RPMI7951 (cell line): ENCODE measurements around the gene OTUD5. TPM values are rescaled to one million over a fixed set of nuclear protein-coding genes. Genes with fewer than 3 reads are reported as not detected.

Experiments used
- DNase-seq: peaks from one replicate; pipeline ENCODE4 v3.0.0-alpha.2; 2012; ENCODE audit warnings: low read depth
- total RNA-seq: library from RNA; depleted of rRNA; stranded (reverse); fragments of >200 nt; shearing (Covaris generic); gene quantifications from 2 replicates; pipeline ENCODE4 v1.2.3, GENCODE V29; 2014

Gene OTUD5
- total RNA-seq, 1 experiment from 2014 or later, result 28.7 TPM

DNA sequence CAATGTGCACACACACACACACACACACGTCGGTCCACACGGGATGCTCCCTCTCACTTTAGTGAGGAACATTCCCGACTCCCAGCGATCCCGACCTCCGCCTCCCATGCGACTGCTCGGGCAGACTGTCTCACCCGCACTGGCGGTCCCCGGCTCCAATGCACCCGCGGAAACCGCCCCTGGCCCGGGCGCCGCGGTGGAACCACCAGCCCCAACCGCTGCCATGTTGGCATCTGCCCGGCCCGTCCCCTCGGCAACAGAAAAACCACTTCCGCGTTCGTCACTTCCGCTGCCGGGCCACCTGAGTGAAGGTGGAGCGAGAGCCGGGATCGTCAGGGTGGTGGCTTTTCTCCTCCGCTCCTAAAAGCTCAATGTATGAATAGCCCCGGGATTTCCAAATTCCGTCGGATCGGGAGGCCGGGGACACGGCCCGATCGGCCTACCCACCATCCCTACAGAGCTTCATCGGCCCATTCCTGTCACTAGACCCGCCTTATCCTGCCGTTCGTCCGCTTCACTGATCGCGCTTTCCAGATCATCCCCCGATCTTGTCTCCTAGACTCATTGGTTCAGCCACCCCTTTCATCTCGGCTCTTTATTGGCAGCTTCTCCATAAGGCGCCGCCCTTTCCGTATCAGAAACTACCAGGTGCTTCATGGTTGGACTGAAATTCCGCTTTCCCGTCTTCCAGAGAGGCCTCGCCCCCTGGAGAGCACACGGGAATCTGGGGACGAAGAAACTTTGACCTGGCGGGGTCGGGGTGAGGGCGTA lies 45.8 kb downstream of the OTUD5 start, which contains the start of gene SLC35A2:
SLC35A2 (minus strand) TSS at position 235 of the 771 bp plus-strand sequence; CDS start at position 225, 10 bp downstream.
- peak; percentile 73 for DNase-seq

- peak; percentile 41 for DNase-seq
Measured at GRCh38 chrX:48910926-48911411, 46.4 kb downstream of the OTUD5 start.

DNA sequence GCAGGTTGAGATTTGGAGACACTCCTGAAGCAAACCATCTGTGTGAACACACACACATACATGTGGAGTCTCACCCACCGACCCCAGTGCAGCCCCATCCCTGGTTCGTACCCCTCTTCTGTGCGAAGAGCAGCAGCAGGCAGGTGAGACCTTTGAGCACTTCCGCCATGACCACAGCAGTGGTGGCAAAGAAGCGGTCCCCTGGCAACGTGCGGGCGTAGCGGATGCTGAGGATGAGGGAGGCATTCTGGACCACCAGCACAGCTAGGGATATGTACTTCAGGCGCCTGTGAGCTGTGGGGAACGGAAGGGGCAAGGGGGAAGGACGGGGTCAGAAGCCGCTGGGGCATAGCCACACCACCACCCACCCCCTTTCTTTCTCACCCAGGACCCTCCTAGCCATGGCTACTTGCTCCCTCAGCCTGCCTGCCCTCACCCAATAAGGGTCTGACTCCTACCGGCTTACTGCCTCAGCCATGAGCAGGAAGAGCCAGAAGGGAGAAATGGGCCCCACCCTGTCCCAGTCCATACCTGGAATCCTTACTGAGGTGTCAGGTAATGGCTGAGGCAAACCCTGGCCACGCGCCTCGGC lies 47.6 kb downstream of the OTUD5 start:
- no peak for DNase-seq

GRCh38 chrX:48908600-48908999 lies 48.8 kb downstream of the OTUD5 start:
- no peak for DNase-seq

GRCh38 chrX:48905090-48905790 lies 52.2 kb downstream of the OTUD5 start:
- no peak for DNase-seq

GRCh38 chrX:48904626-48905025 lies 52.8 kb downstream of the OTUD5 start:
- no peak for DNase-seq

- no peak for DNase-seq
Measured at GRCh38 chrX:48904180-48904579, 53.2 kb downstream of the OTUD5 start.

DNA sequence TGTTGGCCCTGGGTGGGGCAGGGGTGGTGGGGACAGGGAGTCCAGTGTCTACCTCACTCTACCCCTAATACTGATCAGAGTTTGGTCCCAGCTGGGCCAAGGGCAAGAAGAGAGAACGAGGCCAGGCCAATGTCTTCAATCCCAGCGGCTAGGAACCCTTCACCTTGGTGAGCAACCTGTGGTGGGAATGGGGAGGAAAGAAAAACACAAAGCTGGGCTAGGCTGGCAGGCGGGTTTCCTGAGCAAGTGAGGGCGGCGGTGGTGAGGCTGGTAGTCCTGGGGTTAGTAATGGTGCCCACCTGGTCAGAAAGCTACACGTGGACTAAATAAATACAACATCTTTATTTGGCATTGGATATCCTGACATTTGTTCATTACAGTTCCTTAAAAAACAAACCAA lies 54.1 kb downstream of the OTUD5 start:
- DNase-seq, result no peak

DNA sequence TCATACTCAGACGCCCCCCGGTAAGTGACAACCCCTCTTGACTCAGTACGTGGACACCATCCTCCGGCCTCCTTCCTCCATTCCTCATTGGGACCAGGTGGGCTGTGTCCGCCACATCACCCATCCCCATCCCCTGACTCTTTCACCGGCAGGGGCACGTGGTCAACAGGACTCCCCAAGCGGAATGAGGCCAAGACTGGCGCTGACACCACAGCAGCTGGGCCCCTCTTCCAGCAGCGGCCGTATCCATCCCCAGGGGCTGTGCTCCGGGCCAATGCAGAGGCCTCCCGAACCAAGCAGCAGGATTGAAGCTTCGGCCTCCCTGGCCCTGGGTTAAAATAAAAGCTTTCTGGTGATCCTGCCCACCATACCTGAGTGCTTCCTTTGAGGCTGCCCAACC lies 54.6 kb downstream of the OTUD5 start:
- no peak for DNase-seq

DNA sequence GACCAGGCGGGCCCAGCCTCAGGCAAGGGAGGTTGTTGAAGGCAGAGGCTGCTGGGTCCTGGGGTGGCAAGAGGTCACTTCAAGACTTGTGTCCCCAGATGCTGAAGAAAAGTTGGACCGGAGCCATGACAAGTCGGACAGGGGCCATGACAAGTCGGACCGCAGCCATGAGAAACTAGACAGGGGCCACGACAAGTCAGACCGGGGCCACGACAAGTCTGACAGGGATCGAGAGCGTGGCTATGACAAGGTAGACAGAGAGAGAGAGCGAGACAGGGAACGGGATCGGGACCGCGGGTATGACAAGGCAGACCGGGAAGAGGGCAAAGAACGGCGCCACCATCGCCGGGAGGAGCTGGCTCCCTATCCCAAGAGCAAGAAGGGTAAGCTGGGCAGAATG lies 55.3 kb downstream of the OTUD5 start:
- no peak for DNase-seq

- no peak for DNase-seq
Measured at GRCh38 chrX:48901069-48901468, 56.3 kb downstream of the OTUD5 start.

- DNase-seq, result no peak
Measured at GRCh38 chrX:48899078-48899410, 58.4 kb downstream of the OTUD5 start.

GRCh38 chrX:48897625-48898306 lies 59.6 kb downstream of the OTUD5 start, which contains the start of the genes PQBP1 and TIMM17B:
PQBP1 (plus strand) TSS chrX:48897930; CDS start chrX:48898510, 580 bp downstream.
TIMM17B (minus strand) TSS chrX:48897768; CDS start chrX:48897749, 19 bp downstream.
- peak; percentile 98 for DNase-seq

GRCh38 chrX:48897157-48897624 lies 60.2 kb downstream of the OTUD5 start:
- DNase-seq, result peak; percentile 85

DNA sequence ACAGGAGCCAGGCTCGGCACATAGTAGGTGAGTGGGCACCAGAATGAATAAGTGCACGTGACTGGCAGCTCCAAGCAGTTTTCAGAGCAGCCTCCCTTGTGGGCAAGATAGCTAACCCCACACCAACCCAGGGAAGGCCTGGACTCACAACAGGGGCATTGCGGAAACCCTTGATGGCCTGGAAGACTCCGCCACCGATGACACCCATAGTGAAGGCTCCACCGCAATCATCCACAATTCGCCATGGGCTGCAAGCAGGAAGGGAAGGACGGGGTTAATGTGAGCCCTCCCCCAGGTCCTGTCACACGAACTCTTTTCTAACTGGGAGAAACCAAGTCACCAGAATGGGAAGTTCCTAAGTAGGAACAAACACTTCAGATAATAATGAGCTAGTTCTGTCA lies 60.8 kb downstream of the OTUD5 start:
- DNase-seq, result peak; percentile 57

GRCh38 chrX:48894891-48895290 lies 62.5 kb downstream of the OTUD5 start:
- no peak for DNase-seq

DNA sequence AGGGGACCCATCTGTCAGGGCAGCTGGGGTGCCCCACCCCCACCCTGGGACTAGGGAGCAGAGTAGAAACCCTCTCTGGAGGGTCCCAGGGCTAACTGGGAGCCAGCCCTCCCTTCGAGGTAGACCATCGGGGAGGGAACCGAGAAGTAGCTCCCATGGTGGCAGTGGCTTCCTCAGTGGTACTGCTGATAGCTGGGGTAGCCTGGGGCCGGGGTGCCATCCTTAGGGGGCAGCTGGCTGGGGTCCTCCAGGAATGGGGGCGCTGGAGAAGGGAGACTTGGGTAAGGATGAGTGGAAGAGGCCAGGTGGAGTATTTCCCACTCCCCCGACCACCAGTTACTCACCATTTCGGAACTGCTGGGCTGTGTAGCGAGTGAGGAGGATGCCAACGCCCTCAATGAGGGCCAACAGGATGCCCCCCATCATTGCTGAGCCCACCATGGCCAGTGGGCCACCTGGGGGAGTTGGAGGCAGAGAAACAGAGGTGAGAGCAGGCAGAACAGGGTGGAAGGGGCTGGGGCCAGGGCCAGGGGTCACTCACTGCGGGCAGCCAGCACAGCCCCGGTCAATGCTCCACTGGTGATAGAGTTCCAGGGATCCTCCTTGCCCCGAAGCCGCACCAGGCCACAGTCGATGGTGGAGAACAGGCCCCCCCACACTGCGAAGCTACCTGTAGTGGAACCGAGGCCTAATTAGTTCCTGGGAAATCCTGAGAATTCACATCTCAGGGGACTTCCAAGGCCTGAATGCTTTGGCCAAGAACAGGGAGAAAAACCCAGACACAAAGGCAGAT lies 63.7 kb downstream of the OTUD5 start:
- no peak for DNase-seq

- no peak for DNase-seq
Measured at GRCh38 chrX:48892896-48893295, 64.5 kb downstream of the OTUD5 start.

DNA sequence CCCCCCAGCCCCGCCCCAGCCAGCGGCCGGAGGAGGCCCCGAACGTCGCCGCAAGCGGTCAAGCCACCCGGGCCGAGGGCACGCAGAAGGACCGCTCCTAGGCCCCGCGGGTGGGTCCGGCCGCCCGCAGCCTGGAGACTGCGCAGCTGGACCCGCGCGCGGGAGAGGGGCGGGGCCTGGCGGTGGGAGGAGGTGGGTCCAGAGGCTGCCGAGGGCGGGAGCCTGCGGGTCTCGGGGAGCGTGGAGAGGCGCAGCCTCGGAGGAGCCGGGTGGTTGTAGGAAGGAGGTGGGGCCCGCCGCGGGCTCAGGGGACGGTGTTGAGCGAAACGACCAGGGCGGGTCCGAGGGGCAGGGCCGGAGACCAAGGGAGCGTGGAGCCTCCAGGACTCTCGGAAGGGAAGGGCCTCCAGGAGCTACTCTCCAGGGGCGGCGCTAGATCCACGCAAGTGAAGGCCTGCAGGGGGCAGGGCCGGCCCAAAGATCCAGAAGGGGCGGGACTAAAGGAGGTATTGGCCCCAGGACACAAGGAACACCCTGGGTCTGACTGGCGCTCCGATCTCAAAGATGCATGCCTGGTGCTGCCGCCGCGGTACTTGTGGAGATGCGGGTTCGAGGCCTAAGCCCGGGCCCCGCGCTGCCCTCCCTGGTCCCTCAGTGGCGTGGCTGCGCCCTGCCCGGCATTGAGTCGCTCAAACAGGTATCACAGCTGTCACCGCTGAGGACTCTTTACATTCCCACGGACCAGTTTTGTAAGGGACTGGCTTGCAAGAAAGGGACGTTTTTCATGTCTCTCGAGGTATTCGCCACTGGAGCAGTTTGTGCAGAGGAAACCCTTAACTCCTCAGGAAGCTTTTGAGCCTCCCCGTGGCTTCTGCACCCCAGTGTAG lies 65.8 kb downstream of the OTUD5 start:
- peak; percentile 93 for DNase-seq

- DNase-seq, result no peak
Measured at GRCh38 chrX:48890934-48891401, 66.4 kb downstream of the OTUD5 start.
